D721Med (cell line): Measurements from ENCODE around the gene PTPRM.
A peak's percentile ranks its signal among the peaks of the same experiment; 100 is the strongest.

Experiments
- DNase-seq: peaks from one replicate; pipeline ENCODE4 v3.0.0; 2011; ENCODE audit warnings: low spot score; ENCODE audit not compliant: insufficient read length
- FAIRE-seq: peaks from 2 replicates; lab custom pipeline; 2011; peaks lifted over from hg19 to GRCh38; lab: Jason Lieb, UNC
- CTCF ChIP-seq: IDR thresholded peaks from 2 replicates; pipeline ENCODE4 v1.5.1; 2012; ENCODE audit warnings: mild to moderate bottlenecking, control low read depth; ENCODE audit not compliant: insufficient read depth; ENCODE audit errors: missing control alignments

Gene PTPRM

GRCh38 chr18:8040021-8040420 lies 472.9 kb downstream of the PTPRM start:
- FAIRE-seq = no peak
- no peak for TF ChIP-seq CTCF
- no peak for DNase-seq

GRCh38 chr18:8041526-8042111 lies 474.5 kb downstream of the PTPRM start:
- no peak for TF ChIP-seq CTCF
- no peak for DNase-seq
- peak; percentile 11 for FAIRE-seq

- no peak for TF ChIP-seq CTCF
- no peak for DNase-seq
- FAIRE-seq = no peak
Observed at GRCh38 chr18:8044004-8044403, 476.9 kb downstream of the PTPRM start.

GRCh38 chr18:8045160-8045883 lies 478.2 kb downstream of the PTPRM start:
- FAIRE-seq (no peak), DNase-seq (no peak)
- no peak for TF ChIP-seq CTCF

GRCh38 chr18:8045884-8046281 lies 478.8 kb downstream of the PTPRM start:
- DNase-seq (no peak), FAIRE-seq (no peak)
- TF ChIP-seq CTCF = no peak

GRCh38 chr18:8046441-8046840 lies 479.3 kb downstream of the PTPRM start:
- TF ChIP-seq CTCF = no peak
- FAIRE-seq (no peak), DNase-seq (no peak)

- DNase-seq (no peak), FAIRE-seq (no peak)
- no peak for TF ChIP-seq CTCF
Observed at GRCh38 chr18:8049147-8049546, 482.0 kb downstream of the PTPRM start.
